ENCODE data around the gene UBTF.

Gene UBTF

GRCh38 chr17:44184212-44184810 lies 35.2 kb downstream of the UBTF start:
- H3K9me2 ChIP-seq (ENCODE audit: low read depth, low read length), result no peaks in the 10 kb centered on the region
- H3K27me3 ChIP-seq (ENCODE audit: insufficient read depth, low read length), result no peaks in the 10 kb centered on the region
- 0 out of 2 replicates have a peak overlapping the region, but pooled peaks have one; percentile 63 for H3K4me2 ChIP-seq (ENCODE audit: low read length)
- H3K79me2 ChIP-seq (ENCODE audit: insufficient read depth, low read length), result peaks cover 26% of the 10 kb centered on the region
- H3K4me3 ChIP-seq (ENCODE audit: low read depth, low read length, poor library complexity, severe bottlenecking), result peak overlapping the region; percentile 93
- H3K9ac ChIP-seq (ENCODE audit: low read length), result no peak overlapping the region
- peaks cover 41% of the 10 kb centered on the region for H3K36me3 ChIP-seq (ENCODE audit: insufficient read depth, low read length)
- TF ChIP-seq, protein P1, sequence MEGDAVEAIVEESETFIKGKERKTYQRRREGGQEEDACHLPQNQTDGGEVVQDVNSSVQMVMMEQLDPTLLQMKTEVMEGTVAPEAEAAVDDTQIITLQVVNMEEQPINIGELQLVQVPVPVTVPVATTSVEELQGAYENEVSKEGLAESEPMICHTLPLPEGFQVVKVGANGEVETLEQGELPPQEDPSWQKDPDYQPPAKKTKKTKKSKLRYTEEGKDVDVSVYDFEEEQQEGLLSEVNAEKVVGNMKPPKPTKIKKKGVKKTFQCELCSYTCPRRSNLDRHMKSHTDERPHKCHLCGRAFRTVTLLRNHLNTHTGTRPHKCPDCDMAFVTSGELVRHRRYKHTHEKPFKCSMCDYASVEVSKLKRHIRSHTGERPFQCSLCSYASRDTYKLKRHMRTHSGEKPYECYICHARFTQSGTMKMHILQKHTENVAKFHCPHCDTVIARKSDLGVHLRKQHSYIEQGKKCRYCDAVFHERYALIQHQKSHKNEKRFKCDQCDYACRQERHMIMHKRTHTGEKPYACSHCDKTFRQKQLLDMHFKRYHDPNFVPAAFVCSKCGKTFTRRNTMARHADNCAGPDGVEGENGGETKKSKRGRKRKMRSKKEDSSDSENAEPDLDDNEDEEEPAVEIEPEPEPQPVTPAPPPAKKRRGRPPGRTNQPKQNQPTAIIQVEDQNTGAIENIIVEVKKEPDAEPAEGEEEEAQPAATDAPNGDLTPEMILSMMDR (IDR thresholded peaks at IDR 0.05; ENCODE audit: low read length), result no peak
- TF ChIP-seq EZH2 (IDR thresholded peaks at IDR 0.05; ENCODE audit: borderline replicate concordance, low read length), result no peak
- no peak overlapping the region for H2AFZ ChIP-seq (ENCODE audit: low read length)
- peaks cover 33% of the 10 kb centered on the region for H3K4me1 ChIP-seq (ENCODE audit: insufficient read depth, low read length, severe bottlenecking)
- H3F3A ChIP-seq (ENCODE audit: insufficient read depth, low read length), result no peaks in the 10 kb centered on the region
- H3K27ac ChIP-seq (ENCODE audit: low read depth, low read length, poor library complexity, severe bottlenecking), result no peak overlapping the region
- no peaks in the 10 kb centered on the region for H4K20me1 ChIP-seq (ENCODE audit: insufficient read depth, low read length)
- no peaks in the 10 kb centered on the region for H3K9me3 ChIP-seq (ENCODE audit: low read length)

- Histone ChIP-seq H3K36me3 (ENCODE audit: insufficient read depth, low read length) (peaks cover 39% of the 10 kb centered on the region), H3K79me2 (ENCODE audit: insufficient read depth, low read length) (peaks cover 24% of the 10 kb centered on the region), H3K4me2 (ENCODE audit: low read length) (no peak overlapping the region)
Observed at GRCh38 chr17:44183024-44183423, 36.5 kb downstream of the UBTF start.

DNA sequence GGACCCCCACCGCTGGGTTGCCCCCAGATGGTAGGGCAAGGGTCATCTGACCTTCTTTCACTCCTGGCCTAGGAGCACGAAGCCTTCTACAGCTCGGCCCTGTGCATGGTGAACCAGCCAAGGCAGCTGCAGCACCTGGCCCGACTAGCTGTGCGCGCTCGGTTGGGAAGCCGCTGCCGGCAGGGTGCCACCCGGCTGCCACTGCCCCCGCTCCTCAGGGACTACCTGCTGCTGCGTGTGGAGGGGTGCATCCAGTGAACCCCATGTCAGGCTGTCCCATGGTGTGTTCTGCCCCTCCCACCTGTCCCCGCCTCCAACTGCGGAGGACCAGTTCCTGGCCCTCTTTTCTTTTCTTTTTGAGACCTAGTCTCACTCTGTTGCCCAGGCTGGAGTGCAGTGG lies 41.3 kb downstream of the UBTF start:
- TF ChIP-seq, protein P1 (IDR thresholded peaks at IDR 0.05; ENCODE audit: low read length), result no peak
- TF ChIP-seq EZH2 (IDR thresholded peaks at IDR 0.05; ENCODE audit: borderline replicate concordance, low read length), result no peak
- no peak overlapping the region for H3K27ac ChIP-seq (ENCODE audit: low read depth, low read length, poor library complexity, severe bottlenecking)
- H3K36me3 ChIP-seq (ENCODE audit: insufficient read depth, low read length), result peaks cover 53% of the 10 kb centered on the region
- H3K9me2 ChIP-seq (ENCODE audit: low read depth, low read length), result no peaks in the 10 kb centered on the region
- no peaks in the 10 kb centered on the region for H4K20me1 ChIP-seq (ENCODE audit: insufficient read depth, low read length)
- H3K4me3 ChIP-seq (ENCODE audit: low read depth, low read length, poor library complexity, severe bottlenecking), result no peak overlapping the region
- H3K4me2 ChIP-seq (ENCODE audit: low read length), result no peak overlapping the region
- no peaks in the 10 kb centered on the region for H3K27me3 ChIP-seq (ENCODE audit: insufficient read depth, low read length)
- no peak overlapping the region for H2AFZ ChIP-seq (ENCODE audit: low read length)
- H3K9me3 ChIP-seq (ENCODE audit: low read length), result no peaks in the 10 kb centered on the region
- H3F3A ChIP-seq (ENCODE audit: insufficient read depth, low read length), result no peaks in the 10 kb centered on the region
- H3K9ac ChIP-seq (ENCODE audit: low read length), result no peak overlapping the region
- no peaks in the 10 kb centered on the region for H3K4me1 ChIP-seq (ENCODE audit: insufficient read depth, low read length, severe bottlenecking)
- no peaks in the 10 kb centered on the region; the same call in 1 of the 2 replicates for H3K79me2 ChIP-seq (ENCODE audit: insufficient read depth, low read length)

More at GRCh38 chr17:44183024-44183423, 36.5 kb downstream of the UBTF start:
- Histone ChIP-seq H3K4me3 (ENCODE audit: low read depth, low read length, poor library complexity, severe bottlenecking) (no peak overlapping the region), H3F3A (ENCODE audit: insufficient read depth, low read length) (no peaks in the 10 kb centered on the region), H3K27ac (ENCODE audit: low read depth, low read length, poor library complexity, severe bottlenecking) (no peak overlapping the region), H3K9ac (ENCODE audit: low read length) (no peak overlapping the region), H3K9me3 (ENCODE audit: low read length) (no peaks in the 10 kb centered on the region), H2AFZ (ENCODE audit: low read length) (no peak overlapping the region), H4K20me1 (ENCODE audit: insufficient read depth, low read length) (no peaks in the 10 kb centered on the region), H3K9me2 (ENCODE audit: low read depth, low read length) (no peaks in the 10 kb centered on the region), H3K27me3 (ENCODE audit: insufficient read depth, low read length) (no peaks in the 10 kb centered on the region), H3K4me1 (ENCODE audit: insufficient read depth, low read length, severe bottlenecking) (peaks cover 26% of the 10 kb centered on the region)
- TF ChIP-seq, protein P1 (IDR thresholded peaks at IDR 0.05; ENCODE audit: low read length), result no peak
- no peak for TF ChIP-seq EZH2 (IDR thresholded peaks at IDR 0.05; ENCODE audit: borderline replicate concordance, low read length)
